K562 (cell line): Measurements from ENCODE around the gene PTGR1.

Experiments
- CHD1 ChIP-seq: fragments of 200-600 bp; sonication (generic); IDR thresholded peaks from one replicate; pipeline ENCODE4 v1.6.1; 2012; ENCODE audit warnings: mild to moderate bottlenecking, moderate library complexity, low read length, inconsistent platforms
- GABPB2 ChIP-seq: fragments of 250-450 bp; sonication (Bioruptor Pico); conservative IDR thresholded peaks from 2 replicates; pipeline ENCODE4 v1.5.1; 2021; ENCODE audit warnings: mild to moderate bottlenecking
- HCFC1 ChIP-seq: IDR thresholded peaks from 2 replicates; pipeline ENCODE4 v1.6.1; 2012; ENCODE audit warnings: low read depth, low read length, improper control_type of control experiment
- JUN ChIP-seq, 2 experiments: sonication (generic) in 1 of 2; formaldehyde crosslinking in 1 of 2; IDR thresholded peaks; 2 replicates each; pipeline versions ENCODE4 v1.6.1 to v1.8.0; 2012 to 2022; ENCODE audit warnings: borderline replicate concordance in 2 of 2, mild to moderate bottlenecking in 2 of 2, improper control_type of control experiment in 1 of 2, low read depth in 1 of 2, low read length in 1 of 2, missing genetic modification reagents in 1 of 2
- MYBL2 ChIP-seq, 2 experiments: fragments of 450-650 bp in 1 of 2; sonication (generic) in 1 of 2; formaldehyde crosslinking in 1 of 2; IDR thresholded peaks; 2 replicates each; pipeline versions ENCODE4 v1.6.1 to v1.8.1; 2017 to 2022; ENCODE audit warnings: borderline replicate concordance in 1 of 2, inconsistent platforms in 1 of 2, low read depth in 1 of 2, mild to moderate bottlenecking in 1 of 2, missing genetic modification reagents in 1 of 2, moderate library complexity in 1 of 2
- POLR2AphosphoS2 ChIP-seq: IDR thresholded peaks from 2 replicates; pipeline ENCODE4 v1.6.1; 2012; ENCODE audit warnings: low read length, improper control_type of control experiment
- PTBP1 ChIP-seq: fragments of 200-400 bp; formaldehyde crosslinking; IDR thresholded peaks from 2 replicates; pipeline ENCODE4 v1.6.1; 2017; ENCODE audit warnings: low read depth, low read length
- YY1 ChIP-seq, 3 experiments: IDR thresholded peaks; 2 replicates each; pipeline ENCODE4 v1.6.1; 2011; ENCODE audit warnings: low read length in 2 of 3, mild to moderate bottlenecking in 2 of 3, moderate library complexity in 2 of 3, borderline replicate concordance in 1 of 3, control low read depth in 1 of 3, low read depth in 1 of 3; ENCODE audit not compliant: insufficient read depth in 3 of 3, insufficient replicate concordance in 2 of 3, control insufficient read depth in 1 of 3, insufficient read length in 1 of 3; ENCODE audit errors: extremely low read depth in 1 of 3
- ZNF143 ChIP-seq: sonication (generic); formaldehyde crosslinking; IDR thresholded peaks from 2 replicates; pipeline ENCODE4 v1.9.0; 2022; ENCODE audit warnings: mild to moderate bottlenecking, missing genetic modification reagents
- TF ChIP-seq, protein P1 (sequence below): fragments of 250-450 bp; sonication (Bioruptor Pico); IDR thresholded peaks from 2 replicates; pipeline ENCODE4 v1.5.1; 2021; ENCODE audit warnings: mild to moderate bottlenecking
- TF ChIP-seq, protein P2 (sequence below), 3 experiments: fragments of 200-800 bp in 1 of 3; sonication (Bioruptor generic) in 1 of 3; sonication (generic) in 1 of 3; formaldehyde crosslinking in 1 of 3; IDR thresholded peaks; 2 replicates each; pipeline versions ENCODE4 v1.6.1 to v1.8.0; 2016 to 2022; ENCODE audit warnings: mild to moderate bottlenecking in 2 of 3, missing compliant biosample characterization in 2 of 3, missing genetic modification characterization in 2 of 3, missing genetic modification reagents in 1 of 3
- TF ChIP-seq, protein P3 (sequence below), 3 experiments: IDR thresholded peaks in 2 of 3; conservative IDR thresholded peaks in 1 of 3; 2 replicates each; pipeline ENCODE4 v1.5.1; 2011 to 2012; ENCODE audit warnings: low read length in 3 of 3, mild to moderate bottlenecking in 3 of 3, control low read depth in 2 of 3, improper control_type of control experiment in 1 of 3, inconsistent platforms in 1 of 3, low read depth in 1 of 3, mixed read lengths in 1 of 3, moderate library complexity in 1 of 3; ENCODE audit not compliant: insufficient read depth in 2 of 3
- TF ChIP-seq, protein P4 (sequence below), 2 experiments: fragments of 450-650 bp in 1 of 2; sonication (generic) in 1 of 2; formaldehyde crosslinking in 1 of 2; IDR thresholded peaks in 1 of 2; conservative IDR thresholded peaks in 1 of 2; 2 replicates each; pipeline versions ENCODE4 v1.6.1 to v1.8.1; 2016 to 2023; ENCODE audit warnings: mild to moderate bottlenecking in 2 of 2, moderate library complexity in 2 of 2, inconsistent platforms in 1 of 2, missing genetic modification reagents in 1 of 2

DNA sequence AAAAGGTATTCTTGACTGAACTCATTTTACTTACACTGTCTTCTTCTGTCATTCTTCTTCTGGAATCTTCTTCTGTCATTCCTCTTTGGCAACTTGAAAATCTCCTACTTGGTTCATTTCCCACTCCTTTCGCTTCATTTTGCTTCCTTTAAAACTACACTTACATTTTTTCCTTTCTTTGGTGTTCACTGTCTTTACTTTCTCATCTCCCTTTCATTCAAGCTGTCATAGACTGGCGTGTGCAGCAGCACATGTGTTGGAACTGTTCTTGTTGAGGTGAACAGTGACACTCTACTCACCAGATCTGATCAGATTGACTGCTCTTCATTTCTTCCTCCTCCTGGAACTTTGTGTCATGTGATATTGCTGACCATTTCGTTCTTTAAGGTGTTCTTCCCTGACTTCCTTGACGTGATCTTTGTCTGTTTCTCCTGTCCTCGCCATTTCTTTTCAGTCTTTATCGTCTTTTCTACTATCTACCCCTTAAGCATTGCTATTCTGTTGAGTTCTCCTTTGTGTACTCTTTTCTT is 38.0 kb upstream of the PTGR1 start:
- TF ChIP-seq, protein P1, sequence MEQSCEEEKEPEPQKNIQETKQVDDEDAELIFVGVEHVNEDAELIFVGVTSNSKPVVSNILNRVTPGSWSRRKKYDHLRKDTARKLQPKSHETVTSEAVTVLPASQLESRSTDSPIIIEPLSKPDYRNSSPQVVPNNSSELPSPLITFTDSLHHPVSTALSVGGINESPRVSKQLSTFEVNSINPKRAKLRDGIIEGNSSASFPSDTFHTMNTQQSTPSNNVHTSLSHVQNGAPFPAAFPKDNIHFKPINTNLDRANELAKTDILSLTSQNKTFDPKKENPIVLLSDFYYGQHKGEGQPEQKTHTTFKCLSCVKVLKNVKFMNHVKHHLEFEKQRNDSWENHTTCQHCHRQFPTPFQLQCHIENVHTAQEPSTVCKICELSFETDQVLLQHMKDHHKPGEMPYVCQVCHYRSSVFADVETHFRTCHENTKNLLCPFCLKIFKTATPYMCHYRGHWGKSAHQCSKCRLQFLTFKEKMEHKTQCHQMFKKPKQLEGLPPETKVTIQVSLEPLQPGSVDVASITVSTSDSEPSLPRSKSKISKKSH (CRISPR knock-in tag), result no peak
- TF ChIP-seq, protein P2, sequence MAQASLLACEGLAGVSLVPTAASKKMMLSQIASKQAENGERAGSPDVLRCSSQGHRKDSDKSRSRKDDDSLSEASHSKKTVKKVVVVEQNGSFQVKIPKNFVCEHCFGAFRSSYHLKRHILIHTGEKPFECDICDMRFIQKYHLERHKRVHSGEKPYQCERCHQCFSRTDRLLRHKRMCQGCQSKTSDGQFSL (CRISPR knock-in tag; IDR thresholded peaks at IDR 0.05), result no peak
- TF ChIP-seq, protein P2 (tag; IDR thresholded peaks at IDR 0.05), result no peak
- TF ChIP-seq MYBL2 (IDR thresholded peaks at IDR 0.05; ENCODE audit: low read depth) (no peak), MYBL2 (CRISPR knock-in tag; IDR thresholded peaks at IDR 0.05; ENCODE audit: borderline replicate concordance) (no peak), GABPB2 (CRISPR knock-in tag) (no peak), POLR2AphosphoS2 (no peak), HCFC1 (no peak), JUN (IDR thresholded peaks at IDR 0.05; ENCODE audit: borderline replicate concordance, low read depth, low read length) (no peak), JUN (CRISPR knock-in tag; IDR thresholded peaks at IDR 0.05; ENCODE audit: borderline replicate concordance) (no peak), YY1 (IDR thresholded peaks at IDR 0.05; ENCODE audit: borderline replicate concordance in 1 of 3, control insufficient read depth in 1 of 3, extremely low read depth in 1 of 3, insufficient read depth in 3 of 3, insufficient read length in 1 of 3, insufficient replicate concordance in 2 of 3, low read depth in 1 of 3, low read length in 2 of 3) (no peak), ZNF143 (CRISPR knock-in tag) (no peak), PTBP1 (no peak), CHD1 (no peak)
- TF ChIP-seq, protein P3, sequence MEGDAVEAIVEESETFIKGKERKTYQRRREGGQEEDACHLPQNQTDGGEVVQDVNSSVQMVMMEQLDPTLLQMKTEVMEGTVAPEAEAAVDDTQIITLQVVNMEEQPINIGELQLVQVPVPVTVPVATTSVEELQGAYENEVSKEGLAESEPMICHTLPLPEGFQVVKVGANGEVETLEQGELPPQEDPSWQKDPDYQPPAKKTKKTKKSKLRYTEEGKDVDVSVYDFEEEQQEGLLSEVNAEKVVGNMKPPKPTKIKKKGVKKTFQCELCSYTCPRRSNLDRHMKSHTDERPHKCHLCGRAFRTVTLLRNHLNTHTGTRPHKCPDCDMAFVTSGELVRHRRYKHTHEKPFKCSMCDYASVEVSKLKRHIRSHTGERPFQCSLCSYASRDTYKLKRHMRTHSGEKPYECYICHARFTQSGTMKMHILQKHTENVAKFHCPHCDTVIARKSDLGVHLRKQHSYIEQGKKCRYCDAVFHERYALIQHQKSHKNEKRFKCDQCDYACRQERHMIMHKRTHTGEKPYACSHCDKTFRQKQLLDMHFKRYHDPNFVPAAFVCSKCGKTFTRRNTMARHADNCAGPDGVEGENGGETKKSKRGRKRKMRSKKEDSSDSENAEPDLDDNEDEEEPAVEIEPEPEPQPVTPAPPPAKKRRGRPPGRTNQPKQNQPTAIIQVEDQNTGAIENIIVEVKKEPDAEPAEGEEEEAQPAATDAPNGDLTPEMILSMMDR (IDR thresholded peaks at IDR 0.05 in 2 of 3, conservative IDR thresholded peaks at IDR 0.05 in 1 of 3; ENCODE audit: insufficient read depth in 2 of 3, low read depth in 1 of 3, low read length in 3 of 3), result no peak
- TF ChIP-seq, protein P4, sequence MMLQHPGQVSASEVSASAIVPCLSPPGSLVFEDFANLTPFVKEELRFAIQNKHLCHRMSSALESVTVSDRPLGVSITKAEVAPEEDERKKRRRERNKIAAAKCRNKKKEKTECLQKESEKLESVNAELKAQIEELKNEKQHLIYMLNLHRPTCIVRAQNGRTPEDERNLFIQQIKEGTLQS (IDR thresholded peaks at IDR 0.05), result no peak
- TF ChIP-seq, protein P4 (CRISPR knock-in tag; conservative IDR thresholded peaks at IDR 0.05), result no peak
